HG03354 (cell line): ENCODE results near the gene DLGAP1.

Experiments used
- ATAC-seq: cut with Tn5 transposase; IDR thresholded peaks from one replicate; pipeline ENCODE4 v1.9.1; 2021; ENCODE audit warnings: mild to moderate bottlenecking; ENCODE audit not compliant: unreplicated experiment, poor library complexity, severe bottlenecking

Gene DLGAP1

GRCh38 chr18:3693410-3693809, 761.7 kb downstream of the DLGAP1 start:
- no peak for ATAC-seq

GRCh38 chr18:3692691-3693090, 762.4 kb downstream of the DLGAP1 start:
- no peak for ATAC-seq

DNA sequence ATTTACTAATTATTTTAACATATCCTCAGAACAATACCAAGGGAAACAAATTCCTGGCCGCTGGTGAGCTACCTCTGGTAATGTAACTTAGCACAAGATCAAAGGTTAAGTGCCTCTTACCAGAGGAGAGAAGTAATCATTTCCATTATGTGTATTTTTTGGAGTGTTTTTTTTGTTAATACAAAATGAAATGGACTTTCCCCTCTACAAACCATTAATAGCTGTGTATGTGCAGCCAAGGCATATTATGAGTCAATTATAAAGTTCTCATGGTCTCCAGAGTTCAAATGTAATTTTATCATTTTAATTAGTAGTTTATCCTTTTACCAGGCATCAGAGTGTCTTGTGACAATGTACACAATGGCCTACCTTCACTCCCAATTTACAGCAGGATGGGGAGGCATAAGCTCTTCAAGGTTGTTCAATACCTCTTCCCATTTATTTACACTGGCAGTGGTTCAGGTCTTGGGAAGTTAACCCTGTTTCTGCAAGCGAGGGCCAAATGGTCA, 762.9 kb downstream of the DLGAP1 start:
- no peak for ATAC-seq

DNA sequence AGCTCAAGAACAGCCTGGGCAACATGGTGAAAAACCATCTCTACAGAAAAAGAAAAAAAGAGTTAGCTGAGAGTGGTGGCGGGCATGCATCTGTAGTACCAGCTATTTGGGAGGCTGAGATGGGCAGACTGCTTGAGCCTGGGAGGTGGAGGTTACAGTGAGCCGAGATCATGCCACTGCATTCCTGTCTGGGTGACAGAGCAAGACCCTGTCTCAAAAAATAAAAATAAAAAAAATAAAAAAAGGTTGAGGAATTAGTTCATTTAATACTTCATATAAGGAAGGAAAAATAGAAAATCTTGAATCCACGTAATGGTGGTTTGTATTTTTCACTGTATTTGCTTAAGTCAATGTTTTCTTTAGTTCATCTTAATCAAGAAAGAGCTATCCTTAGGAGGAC, 763.4 kb downstream of the DLGAP1 start:
- no peak for ATAC-seq

DNA sequence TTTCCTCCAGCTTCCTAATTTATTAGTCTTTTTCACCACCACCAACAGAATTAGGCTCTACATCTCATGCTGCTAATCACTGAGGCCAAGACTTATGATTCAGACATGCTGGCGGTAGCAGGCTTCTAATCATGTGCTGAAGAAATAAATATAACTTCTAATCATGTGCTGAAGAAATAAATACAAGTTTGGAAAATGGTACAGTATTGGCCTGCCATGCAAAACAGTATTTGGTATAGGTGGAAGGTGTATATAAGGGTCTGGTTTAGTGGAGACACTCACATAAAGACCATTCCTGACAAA, 764.4 kb downstream of the DLGAP1 start:
- no peak for ATAC-seq

- no peak for ATAC-seq
Observed at GRCh38 chr18:3689986-3690763, 764.9 kb downstream of the DLGAP1 start.

DNA sequence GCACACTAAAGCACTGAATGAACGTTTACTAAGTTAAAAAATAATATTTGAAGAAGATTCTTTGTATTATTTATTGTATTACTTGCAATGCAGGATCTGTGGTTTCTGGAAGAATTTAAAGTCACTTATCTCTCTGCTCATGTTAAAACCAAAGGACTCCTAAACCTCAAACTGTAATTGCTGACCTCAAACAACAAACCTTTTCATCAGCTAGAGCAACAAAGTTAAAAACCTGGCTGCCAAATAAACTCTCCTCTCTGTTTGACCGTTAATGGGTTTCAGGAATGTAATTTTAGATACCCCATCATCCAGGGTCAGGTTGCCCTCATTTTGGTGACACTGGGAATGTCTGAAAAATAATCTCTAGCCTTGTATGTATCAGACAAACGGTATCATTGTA, 766.0 kb downstream of the DLGAP1 start:
- ATAC-seq, result no peak

DNA sequence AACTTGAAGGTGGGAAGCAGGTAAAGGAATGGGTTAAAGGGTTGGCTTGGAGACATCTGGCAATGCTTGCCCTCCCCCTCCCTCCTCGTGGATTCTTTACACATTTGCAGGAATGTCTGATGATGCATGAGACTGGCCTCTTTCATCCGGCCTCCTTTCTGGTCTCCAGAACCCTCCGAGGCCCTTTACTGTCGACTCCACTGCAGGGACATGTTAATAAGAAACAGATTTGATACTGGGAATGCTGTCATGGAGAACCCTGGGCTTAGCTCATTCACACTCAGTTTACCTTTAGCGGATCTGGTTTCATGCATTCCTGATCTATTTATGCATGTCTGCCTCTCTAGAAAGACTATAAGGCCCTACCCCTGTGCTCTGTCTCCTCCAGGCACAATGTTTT, 766.4 kb downstream of the DLGAP1 start:
- ATAC-seq, result no peak

DNA sequence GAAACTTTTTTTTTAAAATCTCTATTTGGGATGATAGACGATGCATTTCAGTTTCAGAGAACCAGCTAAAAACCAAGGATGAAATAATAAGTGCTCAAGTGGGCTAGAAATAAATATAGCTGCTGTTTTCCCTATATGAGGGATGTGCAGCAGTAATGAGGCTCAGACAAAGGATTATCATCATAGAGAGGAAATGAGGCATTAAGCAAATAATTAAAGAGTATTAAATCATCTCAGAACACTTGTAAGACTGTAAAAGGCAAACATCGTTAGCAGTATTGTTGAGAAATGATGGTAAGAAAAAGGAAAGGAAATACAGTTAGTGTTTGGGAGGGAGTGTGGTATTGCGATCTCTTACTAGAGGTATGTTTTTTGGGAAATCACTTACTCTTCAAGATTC, 771.6 kb downstream of the DLGAP1 start:
- ATAC-seq, result no peak

- no peak for ATAC-seq
Observed at GRCh38 chr18:3682061-3682460, 773.0 kb downstream of the DLGAP1 start.

DNA sequence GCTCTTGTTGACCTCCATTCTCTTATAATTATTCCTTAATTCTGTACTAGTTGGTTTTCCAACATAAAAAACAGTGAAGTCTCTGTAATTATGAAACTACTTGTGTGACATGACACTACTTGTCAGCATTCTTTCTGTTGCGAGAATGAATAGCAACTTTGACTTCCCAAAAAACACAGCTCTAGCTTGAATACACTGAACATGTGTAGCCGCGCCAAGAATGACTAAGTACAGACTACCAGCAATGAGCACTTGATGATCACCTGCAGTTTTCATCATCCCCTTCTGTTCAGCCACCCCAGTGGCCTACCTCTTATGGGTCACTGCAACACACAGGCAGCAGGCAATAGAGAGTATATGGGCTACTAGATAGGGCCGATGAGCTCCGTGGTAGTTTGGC, 775.9 kb downstream of the DLGAP1 start:
- ATAC-seq, result no peak

DNA sequence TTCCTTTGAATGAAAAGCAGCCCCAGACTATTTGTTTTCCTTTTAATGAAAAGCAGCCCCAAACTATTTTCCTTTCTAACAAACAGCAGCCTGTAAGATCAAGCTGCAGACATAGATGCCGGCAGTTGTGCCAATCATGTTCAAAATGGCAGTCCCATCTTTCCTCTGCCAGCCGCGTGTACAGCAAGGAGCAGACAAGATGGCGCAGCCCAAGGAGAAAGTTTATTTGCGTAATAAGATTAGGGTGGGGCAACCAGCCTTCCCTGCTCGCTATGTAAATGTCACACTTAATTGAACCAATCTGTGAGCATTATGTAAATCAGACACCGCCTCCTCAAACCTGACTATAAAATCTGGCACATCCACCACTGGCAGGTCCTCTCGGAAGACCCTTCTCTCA, 779.1 kb downstream of the DLGAP1 start:
- ATAC-seq, result no peak

DNA sequence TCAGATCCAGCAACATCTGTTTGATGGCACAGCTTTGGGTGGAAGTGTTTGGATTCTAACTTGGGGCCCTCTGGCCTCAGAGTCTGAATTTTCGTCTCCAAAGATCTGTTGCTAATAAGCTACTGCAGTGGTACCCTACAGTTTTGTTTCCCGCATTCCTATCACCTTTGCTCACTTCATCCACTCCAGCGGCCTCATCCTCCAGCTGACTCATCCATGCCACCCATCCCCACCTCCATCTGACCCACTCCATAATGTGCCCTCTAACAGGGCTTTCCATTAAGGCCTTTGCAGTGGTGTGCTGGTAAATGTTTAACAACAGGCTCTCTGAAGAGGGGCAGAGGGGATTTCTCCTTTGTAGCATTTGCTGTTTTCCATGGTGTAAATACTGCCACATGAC, 779.7 kb downstream of the DLGAP1 start:
- no peak for ATAC-seq

DNA sequence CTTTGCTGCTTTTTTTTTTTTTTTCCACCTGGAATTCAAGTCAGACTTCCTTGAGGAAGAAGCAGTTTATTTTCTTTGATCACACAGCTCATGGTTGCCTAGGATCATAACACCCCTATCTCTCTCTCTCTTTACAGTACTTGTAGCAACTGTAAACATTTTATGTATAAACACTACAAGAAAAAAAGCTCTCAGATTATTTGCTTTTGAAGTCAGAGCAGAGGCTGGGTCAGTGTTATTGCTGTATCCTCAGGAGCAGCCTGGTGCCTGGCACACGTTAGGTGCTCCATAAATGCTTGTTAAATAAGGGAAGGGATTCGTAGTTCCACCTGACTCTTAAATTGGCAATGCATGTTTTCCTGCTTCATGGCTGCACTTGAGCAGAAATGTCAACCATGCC, 783.9 kb downstream of the DLGAP1 start:
- ATAC-seq, result no peak

DNA sequence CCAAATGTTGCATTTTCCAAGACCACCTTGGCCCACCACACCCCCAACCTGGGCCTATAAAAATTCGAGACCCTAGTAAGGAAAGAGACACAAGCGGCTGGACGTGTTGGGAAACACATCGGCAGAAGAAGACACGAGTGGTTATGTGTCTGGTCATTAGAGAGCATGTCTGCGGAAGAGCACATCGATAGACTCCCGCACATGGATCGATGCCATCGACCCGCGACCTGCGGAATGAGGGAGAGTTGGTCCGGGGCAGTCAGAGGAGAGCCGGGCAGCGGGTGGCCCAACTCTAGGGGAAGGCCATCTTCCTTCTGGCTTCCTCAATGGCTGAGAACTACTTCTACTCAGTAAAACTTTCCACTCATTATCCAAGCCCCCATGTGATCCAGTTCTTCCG, 785.7 kb downstream of the DLGAP1 start:
- ATAC-seq, result no peak

DNA sequence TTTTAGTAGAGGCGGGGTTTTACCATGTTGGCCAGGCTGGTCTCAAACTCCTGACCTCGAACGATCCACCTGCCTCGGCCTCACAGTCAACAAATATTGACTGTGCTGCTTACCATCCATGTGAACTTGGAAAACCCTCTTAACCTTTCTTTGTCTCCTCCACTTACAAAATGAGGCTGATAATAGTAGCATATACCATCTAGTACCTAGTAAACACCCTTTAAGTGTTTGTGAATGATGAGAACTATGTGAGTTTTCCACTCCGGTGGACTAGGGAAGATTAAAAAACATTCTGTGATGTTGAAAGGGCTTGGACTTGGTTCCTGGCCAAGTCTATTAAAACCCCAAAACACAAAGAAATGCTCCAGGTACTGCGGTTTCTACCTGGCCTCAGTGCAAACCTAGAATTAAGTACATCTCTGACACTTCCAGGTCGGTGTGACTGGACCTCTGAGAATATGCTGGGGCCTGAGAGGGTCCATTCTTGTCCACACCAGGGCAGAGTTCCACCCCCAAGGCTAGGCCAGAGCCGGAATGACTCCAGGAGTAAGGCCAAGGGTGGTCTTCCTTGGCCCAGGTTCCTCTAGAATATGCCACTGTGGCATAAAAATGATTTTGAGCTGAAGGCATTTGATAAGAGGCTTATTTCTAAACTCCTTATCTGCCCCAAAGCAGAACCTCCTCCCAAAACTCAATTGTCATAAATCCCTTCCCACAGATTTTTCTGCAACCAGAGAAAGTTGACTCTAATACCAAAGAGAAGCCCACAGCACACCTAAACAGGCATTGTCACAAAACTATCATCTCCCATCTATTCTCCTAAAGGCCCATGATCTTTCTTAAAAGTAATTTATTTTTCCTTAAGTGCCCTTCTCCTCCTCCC, 787.6 kb downstream of the DLGAP1 start:
- ATAC-seq, result no peak

DNA sequence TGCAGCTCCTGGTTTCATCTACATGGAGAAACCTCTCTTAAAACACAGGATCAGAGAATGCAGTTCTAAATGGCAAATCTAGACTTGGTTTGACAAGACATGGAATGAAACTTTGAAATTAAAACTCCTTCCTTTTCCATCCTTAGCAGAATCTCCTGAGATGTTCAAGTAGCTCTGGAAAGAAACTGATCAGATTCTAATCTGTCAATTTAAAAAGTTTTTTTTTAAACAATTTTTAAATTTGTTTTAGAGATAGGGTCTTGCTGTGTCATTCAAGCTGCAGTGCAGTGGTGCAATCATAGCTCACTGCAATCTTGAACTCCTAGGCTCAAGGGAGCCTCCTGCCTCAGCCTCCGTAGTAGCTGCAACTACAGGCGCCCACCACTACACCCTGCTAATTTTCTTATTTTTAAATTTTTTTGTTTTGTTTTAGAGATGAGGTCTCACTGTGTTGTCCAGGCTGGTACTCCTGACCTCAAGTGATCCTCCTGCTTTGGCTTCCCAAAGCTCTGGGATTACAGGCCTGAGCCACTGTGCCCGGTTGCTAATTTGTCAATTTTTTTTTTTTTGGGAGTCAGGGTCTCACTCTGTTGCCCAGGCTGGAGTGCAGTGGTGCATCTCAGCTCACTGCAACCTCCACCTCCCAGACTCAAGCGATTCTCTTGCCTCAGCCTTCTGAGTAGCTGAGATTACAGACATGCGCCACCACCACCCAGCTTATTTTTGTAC, 788.4 kb downstream of the DLGAP1 start:
- ATAC-seq, result peak; percentile 32

DNA sequence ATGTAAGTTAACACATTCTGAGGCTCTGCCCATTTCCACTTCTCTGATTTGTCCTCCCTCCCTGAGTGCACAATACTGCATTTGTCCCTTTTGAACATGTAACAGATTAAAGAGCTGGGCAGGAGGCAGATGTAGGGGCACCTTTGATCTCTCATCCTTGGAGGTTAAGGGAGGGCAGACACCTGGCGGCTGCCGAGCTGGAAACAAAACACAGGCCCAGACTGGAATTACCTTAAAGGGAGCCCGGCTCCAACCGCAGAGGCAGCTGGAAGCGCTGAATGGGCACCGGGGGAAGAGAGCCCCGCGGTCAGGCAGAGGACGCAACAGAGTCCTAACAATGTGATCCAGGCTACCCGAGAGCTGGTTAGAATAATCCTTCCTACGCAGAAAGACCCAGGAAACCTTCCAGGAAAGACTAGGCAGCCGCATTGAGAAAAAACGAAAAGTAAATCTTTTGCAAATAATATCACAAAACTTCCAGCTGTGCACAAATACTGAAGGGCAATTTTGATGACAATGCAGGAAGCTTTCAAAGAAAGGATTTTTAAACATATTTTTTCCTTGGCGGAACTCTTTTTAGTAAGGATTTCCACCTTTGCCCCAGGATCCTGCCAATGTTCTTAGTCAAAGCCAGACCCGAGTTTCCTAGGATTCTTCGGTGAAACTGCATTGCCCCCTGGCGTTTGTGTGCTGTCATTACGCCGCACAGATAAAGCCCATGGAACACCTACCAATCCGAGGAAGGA, 789.2 kb downstream of the DLGAP1 start:
- ATAC-seq, result peak; percentile 79

GRCh38 chr18:3665204-3665603, 789.9 kb downstream of the DLGAP1 start:
- no peak for ATAC-seq
